BJ (cell line): Measurements from ENCODE around the gene EXD3. TPM values are rescaled to one million over a fixed set of nuclear protein-coding genes. Genes with fewer than 3 reads are reported as not detected.

Source experiments
- CTCF ChIA-PET: fragments of 350-600 bp; formaldehyde crosslinking; extraction: SDS; loops from one replicate; lab custom pipeline; 2021; ENCODE audit warnings: antibody characterized with exemption, inconsistent platforms; lab: Yijun Ruan, JAX
- POLR2A ChIA-PET: fragments of 300-600 bp; sonication (Branson Sonifier 250); formaldehyde crosslinking; extraction: SDS; loops from one replicate; lab custom pipeline; 2021; ENCODE audit warnings: antibody characterized with exemption; lab: Charles Lee
- DNase-seq: peaks from one replicate; pipeline ENCODE4 v3.0.0-alpha.2; 2011; ENCODE audit warnings: low read depth
- H3K27me3 ChIP-seq: 2 replicates; pipeline ENCODE4 v1.6.0; 2011; ENCODE audit warnings: low read length; ENCODE audit not compliant: control insufficient read depth, insufficient read depth
- H3K36me3 ChIP-seq: 2 replicates; pipeline ENCODE4 v1.5.1; 2011; ENCODE audit warnings: low read length; ENCODE audit not compliant: control insufficient read depth, insufficient read depth
- H3K4me3 ChIP-seq: 2 replicates; pipeline ENCODE4 v1.5.1; 2011; ENCODE audit warnings: low read depth, mild to moderate bottlenecking, control low read depth, low read length
- CTCF ChIP-seq: IDR thresholded peaks from 2 replicates; pipeline ENCODE4 v1.5.1; 2011; ENCODE audit warnings: low read depth, mild to moderate bottlenecking, control low read depth, inconsistent platforms, low read length, moderate library complexity; ENCODE audit not compliant: insufficient read depth
- polyA plus RNA-seq: library from polyadenylated mRNA; depleted of rRNA; stranded (reverse); fragments of >200 nt; gene quantifications from 2 replicates; pipeline ENCODE4 v1.2.3, GENCODE V29; 2011

Gene EXD3
- polyA plus RNA-seq, 1 experiment, result 5.4 TPM

DNA sequence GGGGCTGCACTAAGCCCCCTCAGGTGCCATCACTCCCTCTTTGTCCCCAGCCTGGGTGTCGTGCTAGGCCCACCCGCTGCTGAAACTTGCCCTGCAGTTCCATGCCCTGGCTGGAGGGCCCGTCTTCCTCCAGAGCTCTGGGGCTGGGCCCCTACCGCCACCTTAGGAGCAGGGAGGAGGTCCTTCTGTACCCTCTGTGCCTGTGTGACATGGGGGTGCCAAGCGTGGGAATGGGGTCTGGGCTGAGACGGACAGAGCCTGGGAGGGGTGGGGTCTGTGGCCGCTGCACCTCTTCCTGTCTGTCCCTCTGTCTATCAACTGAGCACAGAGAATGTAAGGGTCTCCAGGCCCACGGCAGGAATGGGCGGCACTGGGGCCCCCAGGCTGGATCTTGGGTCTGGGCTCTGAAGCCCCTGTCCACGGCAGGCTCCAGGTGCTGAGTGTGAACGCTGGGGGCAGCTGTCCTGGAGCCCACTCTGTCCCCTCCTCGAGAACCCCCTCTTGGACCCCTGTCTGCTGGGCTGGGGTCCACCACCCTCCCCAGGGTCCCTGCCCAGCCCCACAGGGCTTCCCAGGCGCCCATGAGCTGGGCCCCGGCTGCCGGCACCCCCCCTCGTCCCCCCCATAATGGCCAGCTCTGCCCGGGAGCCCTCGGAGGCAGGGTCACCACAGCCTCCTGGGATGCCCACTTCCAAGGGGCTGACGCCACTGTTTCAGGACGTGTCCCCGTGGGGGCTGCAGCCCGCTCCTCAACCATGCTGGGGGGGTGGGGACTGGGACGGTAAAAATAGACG, 105.0 kb downstream of the EXD3 start:
- Histone ChIP-seq H3K27me3 (no peaks in the 10 kb centered on the region), H3K4me3 (no peak overlapping the region), H3K36me3 (no peaks in the 10 kb centered on the region)
- CTCF ChIA-PET, result interaction anchor here (1.0 to 2.3 kb wide), 4 partner anchors 11 to 16 kb away, joined by 3 to 8 read pairs (median 4); partner anchors contain the start of gene NRARP
- POLR2A ChIA-PET, result no interaction called here
- no peak for DNase-seq
- TF ChIP-seq CTCF, result no peak

- Histone ChIP-seq H3K36me3 (no peaks in the 10 kb centered on the region), H3K27me3 (no peaks in the 10 kb centered on the region), H3K4me3 (no peak overlapping the region)
- POLR2A ChIA-PET, result no interaction called here
- no peak for DNase-seq
- CTCF ChIA-PET, result interaction anchor here (0.5 to 2.3 kb wide), 2 partner anchors 15 to 218 kb away, joined by 3 to 8 read pairs; partner anchors contain the start of gene NRARP
- TF ChIP-seq CTCF, result no peak
Observed at GRCh38 chr9:137317021-137317717, 105.8 kb downstream of the EXD3 start.

GRCh38 chr9:137316012-137316981, 106.7 kb downstream of the EXD3 start:
- no peak for TF ChIP-seq CTCF
- no peak for DNase-seq
- POLR2A ChIA-PET, result no interaction called here
- Histone ChIP-seq H3K27me3 (no peaks in the 10 kb centered on the region), H3K4me3 (peak overlapping the region; percentile 16), H3K36me3 (no peaks in the 10 kb centered on the region)
- CTCF ChIA-PET, result interaction anchor here (0.5 to 2.3 kb wide), 2 partner anchors 14 to 219 kb away, joined by 3 to 8 read pairs; partner anchors contain the start of gene NRARP

- no peak for TF ChIP-seq CTCF
- no peaks in the 10 kb centered on the region for H3K27me3 ChIP-seq
- H3K36me3 ChIP-seq, result no peaks in the 10 kb centered on the region
- no peak for DNase-seq
- POLR2A ChIA-PET, result interaction anchor here (0.5 kb wide), 1 partner anchor 18 kb away, joined by 3 read pairs; no protein-coding TSS in a partner anchor
- 0 out of 2 replicates have a peak overlapping the region, but pooled peaks have one; percentile 11 for H3K4me3 ChIP-seq
- CTCF ChIA-PET, result interaction anchor here (2.3 kb wide), 1 partner anchor 13 kb away, joined by 8 read pairs; the partner anchor contains the start of gene NRARP
Observed at GRCh38 chr9:137315581-137316011, 107.4 kb downstream of the EXD3 start.
